Measurements from ENCODE around the gene GPR42.

GPR42 gene

GRCh38 chr19:35408284-35409171 is 37.7 kb downstream of the GPR42 start:
- peaks cover 22% of the 10 kb centered on the region for H3K4me1 Mint-ChIP-seq (ENCODE audit: low read depth)
- H3K4me3 Mint-ChIP-seq: no peak overlapping the region
- H3K27ac Mint-ChIP-seq: no peak overlapping the region
- no peaks in the 10 kb centered on the region for H3K9me3 Mint-ChIP-seq
- H3K36me3 Mint-ChIP-seq (ENCODE audit: low read depth): no peaks in the 10 kb centered on the region
- H3K27me3 Mint-ChIP-seq: peaks cover 7% of the 10 kb centered on the region

GRCh38 chr19:35409191-35409590 is 38.3 kb downstream of the GPR42 start:
- no peak overlapping the region for H3K27ac Mint-ChIP-seq
- H3K36me3 Mint-ChIP-seq (ENCODE audit: low read depth): no peaks in the 10 kb centered on the region
- H3K27me3 Mint-ChIP-seq: peaks cover 7% of the 10 kb centered on the region
- peaks cover 20% of the 10 kb centered on the region for H3K4me1 Mint-ChIP-seq (ENCODE audit: low read depth)
- no peaks in the 10 kb centered on the region for H3K9me3 Mint-ChIP-seq
- no peak overlapping the region for H3K4me3 Mint-ChIP-seq

GRCh38 chr19:35410487-35410886 is 39.6 kb downstream of the GPR42 start:
- no peaks in the 10 kb centered on the region for H3K36me3 Mint-ChIP-seq (ENCODE audit: low read depth)
- H3K27ac Mint-ChIP-seq: no peak overlapping the region
- H3K4me1 Mint-ChIP-seq (ENCODE audit: low read depth): peaks cover 12% of the 10 kb centered on the region
- no peak overlapping the region for H3K4me3 Mint-ChIP-seq
- peaks cover 9% of the 10 kb centered on the region for H3K27me3 Mint-ChIP-seq
- H3K9me3 Mint-ChIP-seq: no peaks in the 10 kb centered on the region

GRCh38 chr19:35414442-35414841 is 43.6 kb downstream of the GPR42 start:
- Mint-ChIP-seq H3K27ac (no peak overlapping the region), H3K9me3 (no peaks in the 10 kb centered on the region), H3K4me3 (no peak overlapping the region), H3K4me1 (ENCODE audit: low read depth) (no peaks in the 10 kb centered on the region), H3K36me3 (ENCODE audit: low read depth) (no peaks in the 10 kb centered on the region), H3K27me3 (peaks cover 27% of the 10 kb centered on the region)

GRCh38 chr19:35416331-35416730 is 45.5 kb downstream of the GPR42 start:
- no peaks in the 10 kb centered on the region for H3K36me3 Mint-ChIP-seq (ENCODE audit: low read depth)
- no peak overlapping the region for H3K4me3 Mint-ChIP-seq
- no peak overlapping the region for H3K27ac Mint-ChIP-seq
- peaks cover 4% of the 10 kb centered on the region for H3K4me1 Mint-ChIP-seq (ENCODE audit: low read depth)
- no peaks in the 10 kb centered on the region for H3K9me3 Mint-ChIP-seq
- H3K27me3 Mint-ChIP-seq: peaks cover 26% of the 10 kb centered on the region

GRCh38 chr19:35417278-35417677 is 46.4 kb downstream of the GPR42 start:
- no peak overlapping the region for H3K4me3 Mint-ChIP-seq
- peaks cover 4% of the 10 kb centered on the region for H3K4me1 Mint-ChIP-seq (ENCODE audit: low read depth)
- no peaks in the 10 kb centered on the region for H3K9me3 Mint-ChIP-seq
- H3K36me3 Mint-ChIP-seq (ENCODE audit: low read depth): no peaks in the 10 kb centered on the region
- peaks cover 23% of the 10 kb centered on the region for H3K27me3 Mint-ChIP-seq
- no peak overlapping the region for H3K27ac Mint-ChIP-seq

GRCh38 chr19:35417713-35418534 is 47.1 kb downstream of the GPR42 start:
- Mint-ChIP-seq H3K9me3 (no peaks in the 10 kb centered on the region), H3K36me3 (ENCODE audit: low read depth) (no peaks in the 10 kb centered on the region), H3K4me3 (no peak overlapping the region), H3K4me1 (ENCODE audit: low read depth) (peaks cover 4% of the 10 kb centered on the region), H3K27me3 (peaks cover 19% of the 10 kb centered on the region), H3K27ac (no peak overlapping the region)

- H3K4me1 Mint-ChIP-seq (ENCODE audit: low read depth): peaks cover 4% of the 10 kb centered on the region
- H3K27me3 Mint-ChIP-seq: peaks cover 19% of the 10 kb centered on the region
- no peak overlapping the region for H3K4me3 Mint-ChIP-seq
- no peak overlapping the region for H3K27ac Mint-ChIP-seq
- H3K9me3 Mint-ChIP-seq: no peaks in the 10 kb centered on the region
- H3K36me3 Mint-ChIP-seq (ENCODE audit: low read depth): no peaks in the 10 kb centered on the region
These were observed 48.2 kb downstream of the GPR42 start for GRCh38 chr19:35419046-35419445.

- no peak overlapping the region for H3K4me3 Mint-ChIP-seq
- H3K27me3 Mint-ChIP-seq: peaks cover 19% of the 10 kb centered on the region
- no peaks in the 10 kb centered on the region for H3K9me3 Mint-ChIP-seq
- H3K4me1 Mint-ChIP-seq (ENCODE audit: low read depth): peaks cover 4% of the 10 kb centered on the region
- no peak overlapping the region for H3K27ac Mint-ChIP-seq
- H3K36me3 Mint-ChIP-seq (ENCODE audit: low read depth): no peaks in the 10 kb centered on the region
These were observed 48.9 kb downstream of the GPR42 start for GRCh38 chr19:35419805-35420204.

- no peaks in the 10 kb centered on the region for H3K9me3 Mint-ChIP-seq
- peaks cover 4% of the 10 kb centered on the region for H3K4me1 Mint-ChIP-seq (ENCODE audit: low read depth)
- no peak overlapping the region for H3K4me3 Mint-ChIP-seq
- H3K27me3 Mint-ChIP-seq: peaks cover 9% of the 10 kb centered on the region
- H3K27ac Mint-ChIP-seq: no peak overlapping the region
- no peaks in the 10 kb centered on the region for H3K36me3 Mint-ChIP-seq (ENCODE audit: low read depth)
These were observed 50.5 kb downstream of the GPR42 start for GRCh38 chr19:35421362-35421761.
